IMR-90 (cell line): ENCODE measurements around the gene CCPG1. TPM values are rescaled to one million over a fixed set of nuclear protein-coding genes. Genes with fewer than 3 reads are reported as not detected.

Experiments
- ATAC-seq: fragments of 200-7000 bp; cut with Tn5 transposase; 2 replicates; pipeline ENCODE4 v1.9.1; 2020; ENCODE audit warnings: low read depth, mild to moderate bottlenecking, moderate library complexity
- BruUV-seq: library from RNA; stranded (reverse); fragments of 400-500 nt; replicated peaks from 2 replicates; lab custom pipeline; 2021; lab: Mats Ljungman, UMichigan
- CTCF ChIA-PET: fragments of 300-600 bp; formaldehyde crosslinking; extraction: SDS; loops from one replicate; lab custom pipeline; 2021; ENCODE audit warnings: antibody characterized with exemption; lab: Yijun Ruan, JAX
- POLR2A ChIA-PET: fragments of 300-600 bp; sonication (Branson Sonifier 250); formaldehyde crosslinking; loops from one replicate; lab custom pipeline; 2022; ENCODE audit warnings: antibody characterized with exemption; ENCODE audit not compliant: unreplicated experiment; lab: Charles Lee
- DNase-seq: peaks from one replicate; pipeline ENCODE4 v3.0.0; 2013
- H2AFZ ChIP-seq: replicated peaks from 2 replicates; pipeline ENCODE3; 2013; ENCODE audit warnings: low read length, mild to moderate bottlenecking; ENCODE audit not compliant: poor library complexity
- H2AK5ac ChIP-seq: 2 replicates; pipeline ENCODE4 v1.6.1; 2013; ENCODE audit warnings: low read depth, low read length, inconsistent platforms
- H2AK9ac ChIP-seq: replicated peaks from 2 replicates; pipeline ENCODE3; 2013; ENCODE audit warnings: mild to moderate bottlenecking, low read depth, low read length, moderate library complexity; ENCODE audit not compliant: poor library complexity
- H2BK120ac ChIP-seq: 2 replicates; pipeline ENCODE4 v1.6.1; 2013; ENCODE audit warnings: low read depth, low read length, inconsistent platforms
- H2BK15ac ChIP-seq: 3 replicates; pipeline ENCODE4 v1.6.1; 2013; ENCODE audit warnings: low read depth, low read length, inconsistent platforms
- H2BK20ac ChIP-seq: 2 replicates; pipeline ENCODE4 v1.6.1; 2013; ENCODE audit warnings: low read depth, mild to moderate bottlenecking, inconsistent platforms, low read length, moderate library complexity
- H2BK5ac ChIP-seq: 2 replicates; pipeline ENCODE4 v1.6.1; 2013; ENCODE audit warnings: mild to moderate bottlenecking, low read depth, low read length, inconsistent platforms; ENCODE audit not compliant: poor library complexity, severe bottlenecking
- H3K14ac ChIP-seq: replicated peaks from 2 replicates; pipeline ENCODE4 v1.6.1; 2013; ENCODE audit warnings: low read depth, low read length, inconsistent platforms
- H3K18ac ChIP-seq: 2 replicates; pipeline ENCODE4 v1.6.1; 2013; ENCODE audit warnings: low read depth, low read length, control low read depth
- H3K23ac ChIP-seq: 2 replicates; pipeline ENCODE4 v1.6.1; 2013; ENCODE audit warnings: low read depth, low read length, inconsistent platforms
- H3K27ac ChIP-seq: 2 replicates; pipeline ENCODE4 v1.5.1; 2013; ENCODE audit warnings: mild to moderate bottlenecking, control low read depth, low read length; ENCODE audit not compliant: insufficient read depth
- H3K27me3 ChIP-seq: 2 replicates; pipeline ENCODE4 v1.6.1; 2013; ENCODE audit warnings: low read length; ENCODE audit not compliant: control insufficient read depth, insufficient read depth
- H3K36me3 ChIP-seq: 2 replicates; pipeline ENCODE4 v1.6.1; 2013; ENCODE audit warnings: low read length, mixed read lengths; ENCODE audit not compliant: control insufficient read depth, insufficient read depth
- H3K4ac ChIP-seq: 2 replicates; pipeline ENCODE4 v1.6.1; 2013; ENCODE audit warnings: low read depth, low read length, inconsistent platforms
- H3K4me1 ChIP-seq: 2 replicates; pipeline ENCODE4 v1.6.1; 2013; ENCODE audit warnings: low read length, mixed read lengths; ENCODE audit not compliant: control insufficient read depth, insufficient read depth
- H3K4me2 ChIP-seq: 2 replicates; pipeline ENCODE4 v1.6.1; 2013; ENCODE audit warnings: low read depth, mild to moderate bottlenecking, control low read depth, low read length, moderate library complexity
- H3K4me3 ChIP-seq: 2 replicates; pipeline ENCODE4 v1.5.1; 2013; ENCODE audit warnings: low read depth, mild to moderate bottlenecking, control low read depth, low read length, moderate library complexity; ENCODE audit not compliant: insufficient read depth
- H3K56ac ChIP-seq: 2 replicates; pipeline ENCODE4 v1.6.1; 2013; ENCODE audit warnings: low read length, inconsistent platforms; ENCODE audit not compliant: insufficient read depth; ENCODE audit errors: extremely low read depth
- H3K79me1 ChIP-seq, 2 experiments: 2 replicates each; pipeline ENCODE4 v1.6.1; 2013; ENCODE audit warnings: low read length in 2 of 2, inconsistent platforms in 1 of 2, low read depth in 1 of 2
- H3K9ac ChIP-seq: 2 replicates; pipeline ENCODE4 v1.6.1; 2013; ENCODE audit warnings: low read depth, low read length, control low read depth
- H3K9me1 ChIP-seq: 2 replicates; pipeline ENCODE4 v1.6.1; 2013; ENCODE audit warnings: low read length, inconsistent platforms; ENCODE audit not compliant: insufficient read depth
- H3K9me3 ChIP-seq: 2 replicates; pipeline ENCODE4 v1.6.1; 2013; ENCODE audit warnings: low read length; ENCODE audit not compliant: control insufficient read depth, insufficient read depth
- H4K20me1 ChIP-seq: 2 replicates; pipeline ENCODE4 v1.6.1; 2013; ENCODE audit warnings: low read length, inconsistent platforms; ENCODE audit not compliant: insufficient read depth
- H4K5ac ChIP-seq: 2 replicates; pipeline ENCODE4 v1.6.1; 2013; ENCODE audit warnings: mild to moderate bottlenecking, low read depth, low read length, control low read depth
- H4K8ac ChIP-seq, 2 experiments: 2 replicates each; pipeline ENCODE4 v1.6.1; 2013; ENCODE audit warnings: low read depth in 2 of 2, low read length in 2 of 2, control low read depth in 1 of 2, inconsistent platforms in 1 of 2
- H4K91ac ChIP-seq: 2 replicates; pipeline ENCODE4 v1.6.1; 2013; ENCODE audit warnings: low read depth, low read length, inconsistent platforms; ENCODE audit not compliant: insufficient read depth
- BHLHE40 ChIP-seq: fragments of 150-350 bp; IDR thresholded peaks from 2 replicates; pipeline ENCODE4 v1.6.1; 2016; ENCODE audit warnings: mild to moderate bottlenecking, low read depth, low read length
- CEBPB ChIP-seq: IDR thresholded peaks from 2 replicates; pipeline ENCODE4 v1.6.1; 2012; ENCODE audit warnings: low read depth, low read length, improper control_type of control experiment
- CHD1 ChIP-seq: IDR thresholded peaks from 2 replicates; pipeline ENCODE4 v1.6.1; 2012; ENCODE audit warnings: low read depth, low read length, improper control_type of control experiment
- FOS ChIP-seq: fragments of 150-350 bp; IDR thresholded peaks from 2 replicates; pipeline ENCODE4 v1.6.1; 2016; ENCODE audit warnings: low read depth, low read length
- MAFK ChIP-seq: IDR thresholded peaks from 2 replicates; pipeline ENCODE4 v1.6.1; 2012; ENCODE audit warnings: low read depth, low read length, improper control_type of control experiment
- MAZ ChIP-seq: IDR thresholded peaks from 2 replicates; pipeline ENCODE4 v1.6.1; 2012; ENCODE audit warnings: low read depth, mild to moderate bottlenecking, low read length, improper control_type of control experiment, moderate library complexity, borderline replicate concordance
- MXI1 ChIP-seq: IDR thresholded peaks from 2 replicates; pipeline ENCODE4 v1.6.1; 2012; ENCODE audit warnings: low read depth, mild to moderate bottlenecking, low read length, moderate library complexity, borderline replicate concordance
- NFE2L2 ChIP-seq: fragments of 150-350 bp; IDR thresholded peaks from 2 replicates; pipeline ENCODE4 v1.6.1; 2016; ENCODE audit warnings: low read depth, mild to moderate bottlenecking, low read length
- POLR2A ChIP-seq: IDR thresholded peaks from 2 replicates; pipeline ENCODE4 v1.6.1; 2012; ENCODE audit warnings: mild to moderate bottlenecking, low read depth, low read length
- RAD21 ChIP-seq: IDR thresholded peaks from 2 replicates; pipeline ENCODE4 v1.6.1; 2012; ENCODE audit warnings: low read length, improper control_type of control experiment
- RCOR1 ChIP-seq: IDR thresholded peaks from 2 replicates; pipeline ENCODE4 v1.6.1; 2012; ENCODE audit warnings: mild to moderate bottlenecking, low read length, improper control_type of control experiment; ENCODE audit not compliant: insufficient replicate concordance
- RFX5 ChIP-seq: IDR thresholded peaks from 2 replicates; pipeline ENCODE4 v1.8.0; 2012; ENCODE audit warnings: low read depth, mild to moderate bottlenecking, low read length, moderate library complexity
- SMC3 ChIP-seq: fragments of 150-350 bp; IDR thresholded peaks from 2 replicates; pipeline ENCODE4 v1.6.1; 2016; ENCODE audit warnings: low read depth, mild to moderate bottlenecking, antibody characterized with exemption, low read length, moderate library complexity
- WGBS, 2 experiments: methylation state at CpG; one replicate each; pipeline versions ENCODE4 v1.1.5 to v1.1.7; 2013; ENCODE audit warnings: missing lambda C conversion rate in 2 of 2; ENCODE audit not compliant: insufficient read length in 1 of 2; ENCODE audit errors: extremely low coverage in 2 of 2; 5-methylcytosine and 5-hydroxymethylcytosine counted together
- dilution Hi-C: fragments of 300-500 bp; cut with HindIII; formaldehyde crosslinking; loops from one replicate; pipeline ENCODE4 v1.14.3; 2018; ENCODE audit warnings: low sequenced_read_pairs; ENCODE audit not compliant: unreplicated experiment
- in situ Hi-C: fragments of 300-500 bp; cut with MboI; formaldehyde crosslinking; loops from 3 replicates; pipeline ENCODE4 v1.14.3; 2019; ENCODE audit warnings: low sequenced_read_pairs, inconsistent platforms, mixed read lengths
- intact Hi-C: fragments of 100-400 bp; cut with micrococcal nuclease; formaldehyde crosslinking; loops from 2 replicates; pipeline ENCODE4 v1.10.0; 2022
- polyA plus RNA-seq, 3 experiments: library from polyadenylated mRNA; depleted of rRNA; stranded (reverse); fragments of >200 nt; gene quantifications; 2 replicates each; pipeline ENCODE4 v1.2.3, GENCODE V29; 2012; ENCODE audit warnings: low replicate concordance in 1 of 3
- total RNA-seq: library from RNA; depleted of rRNA; stranded (reverse); fragments of >200 nt; gene quantifications from 2 replicates; pipeline ENCODE4 v1.2.3, GENCODE V29; 2012
- TF ChIP-seq, protein P1 (sequence below): conservative IDR thresholded peaks from 2 replicates; pipeline ENCODE4 v1.5.1; 2012; ENCODE audit warnings: mild to moderate bottlenecking, low read depth, low read length, improper control_type of control experiment
- TF ChIP-seq, protein P2 (sequence below): fragments of 150-350 bp; IDR thresholded peaks from 2 replicates; pipeline ENCODE4 v1.6.1; 2017; ENCODE audit warnings: mild to moderate bottlenecking, antibody characterized with exemption, low read length, low read depth
- TF ChIP-seq, protein P3 (sequence below): fragments of 150-350 bp; IDR thresholded peaks from 2 replicates; pipeline ENCODE4 v1.6.1; 2016; ENCODE audit warnings: low read depth, mild to moderate bottlenecking, low read length, moderate library complexity, borderline replicate concordance

CCPG1 gene
- total and polyA plus RNA-seq, 2 of the 4 experiments (the other 2 are of a cell fraction): 11.4 to 14.3 TPM

DNA sequence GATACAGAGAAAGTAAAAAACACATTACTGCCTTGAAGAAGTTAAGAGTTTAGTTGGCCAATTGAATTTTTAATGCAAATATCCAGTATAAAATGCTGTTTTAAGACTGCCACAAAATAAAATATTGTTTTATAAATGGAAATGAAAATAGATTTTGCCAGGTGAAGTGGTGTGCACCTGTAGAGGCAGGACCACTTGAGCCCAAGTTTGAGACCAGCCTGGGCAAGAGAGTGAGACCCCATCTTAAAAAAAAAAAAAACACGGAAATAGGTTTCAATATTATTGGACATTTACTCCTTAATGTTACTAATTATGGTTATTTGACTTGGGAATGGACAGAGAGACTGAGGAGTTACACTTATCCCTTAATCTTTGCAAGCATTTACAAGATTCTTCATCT is 87.2 kb downstream of the CCPG1 start:
- Histone ChIP-seq H2BK15ac (no peak overlapping the region), H3K36me3 (0 out of 2 replicates have a peak, but pooled peaks cover 1% of the 10 kb centered on the region), H2AFZ (no peak overlapping the region), H3K4me2 (no peak overlapping the region), H2BK120ac (no peak overlapping the region), H3K27me3 (no peaks in the 10 kb centered on the region), H2BK5ac (no peak overlapping the region), H2AK9ac (no peak overlapping the region), H3K9me1 (no peaks in the 10 kb centered on the region), H3K4me3 (no peak overlapping the region), H3K4ac (no peak overlapping the region), H3K14ac (no peak overlapping the region), H3K27ac (no peak overlapping the region), H3K23ac (no peak overlapping the region), H2BK20ac (no peak overlapping the region), H3K79me1 (peaks cover 12 to 34% of the 10 kb centered on the region in 2 experiments), H3K56ac (no peak overlapping the region), H3K4me1 (peaks cover 2% of the 10 kb centered on the region; the same call in 1 of the 2 replicates), H3K18ac (no peak overlapping the region), H4K20me1 (no peaks in the 10 kb centered on the region), H3K9me3 (no peaks in the 10 kb centered on the region), H2AK5ac (no peak overlapping the region), H4K91ac (no peak overlapping the region), H4K5ac (no peak overlapping the region), H3K9ac (no peak overlapping the region), H4K8ac (no peak overlapping the region)
- WGBS, 2 experiments: no CpG with 5 or more reads among the region's 1 CpG
- POLR2A ChIA-PET: no interaction called here
- ATAC-seq (no peak), DNase-seq (no peak)
- in situ Hi-C loops (no loop called here), dilution Hi-C loops (no loop called here), intact Hi-C loops (no loop called here)
- BruUV-seq: no TSS peak
- CTCF ChIA-PET: no interaction called here
- no peak for TF ChIP-seq RCOR1
- no peak for TF ChIP-seq FOS
- TF ChIP-seq, protein P1, sequence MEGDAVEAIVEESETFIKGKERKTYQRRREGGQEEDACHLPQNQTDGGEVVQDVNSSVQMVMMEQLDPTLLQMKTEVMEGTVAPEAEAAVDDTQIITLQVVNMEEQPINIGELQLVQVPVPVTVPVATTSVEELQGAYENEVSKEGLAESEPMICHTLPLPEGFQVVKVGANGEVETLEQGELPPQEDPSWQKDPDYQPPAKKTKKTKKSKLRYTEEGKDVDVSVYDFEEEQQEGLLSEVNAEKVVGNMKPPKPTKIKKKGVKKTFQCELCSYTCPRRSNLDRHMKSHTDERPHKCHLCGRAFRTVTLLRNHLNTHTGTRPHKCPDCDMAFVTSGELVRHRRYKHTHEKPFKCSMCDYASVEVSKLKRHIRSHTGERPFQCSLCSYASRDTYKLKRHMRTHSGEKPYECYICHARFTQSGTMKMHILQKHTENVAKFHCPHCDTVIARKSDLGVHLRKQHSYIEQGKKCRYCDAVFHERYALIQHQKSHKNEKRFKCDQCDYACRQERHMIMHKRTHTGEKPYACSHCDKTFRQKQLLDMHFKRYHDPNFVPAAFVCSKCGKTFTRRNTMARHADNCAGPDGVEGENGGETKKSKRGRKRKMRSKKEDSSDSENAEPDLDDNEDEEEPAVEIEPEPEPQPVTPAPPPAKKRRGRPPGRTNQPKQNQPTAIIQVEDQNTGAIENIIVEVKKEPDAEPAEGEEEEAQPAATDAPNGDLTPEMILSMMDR: no peak
- no peak for TF ChIP-seq RFX5
- no peak for TF ChIP-seq MXI1
- TF ChIP-seq SMC3: no peak
- TF ChIP-seq RAD21: no peak
- TF ChIP-seq BHLHE40: no peak
- TF ChIP-seq, protein P2, sequence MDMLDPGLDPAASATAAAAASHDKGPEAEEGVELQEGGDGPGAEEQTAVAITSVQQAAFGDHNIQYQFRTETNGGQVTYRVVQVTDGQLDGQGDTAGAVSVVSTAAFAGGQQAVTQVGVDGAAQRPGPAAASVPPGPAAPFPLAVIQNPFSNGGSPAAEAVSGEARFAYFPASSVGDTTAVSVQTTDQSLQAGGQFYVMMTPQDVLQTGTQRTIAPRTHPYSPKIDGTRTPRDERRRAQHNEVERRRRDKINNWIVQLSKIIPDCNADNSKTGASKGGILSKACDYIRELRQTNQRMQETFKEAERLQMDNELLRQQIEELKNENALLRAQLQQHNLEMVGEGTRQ: no peak
- no peak for TF ChIP-seq POLR2A
- TF ChIP-seq MAZ: no peak
- no peak for TF ChIP-seq CHD1
- no peak for TF ChIP-seq MAFK
- TF ChIP-seq NFE2L2: no peak
- TF ChIP-seq, protein P3, sequence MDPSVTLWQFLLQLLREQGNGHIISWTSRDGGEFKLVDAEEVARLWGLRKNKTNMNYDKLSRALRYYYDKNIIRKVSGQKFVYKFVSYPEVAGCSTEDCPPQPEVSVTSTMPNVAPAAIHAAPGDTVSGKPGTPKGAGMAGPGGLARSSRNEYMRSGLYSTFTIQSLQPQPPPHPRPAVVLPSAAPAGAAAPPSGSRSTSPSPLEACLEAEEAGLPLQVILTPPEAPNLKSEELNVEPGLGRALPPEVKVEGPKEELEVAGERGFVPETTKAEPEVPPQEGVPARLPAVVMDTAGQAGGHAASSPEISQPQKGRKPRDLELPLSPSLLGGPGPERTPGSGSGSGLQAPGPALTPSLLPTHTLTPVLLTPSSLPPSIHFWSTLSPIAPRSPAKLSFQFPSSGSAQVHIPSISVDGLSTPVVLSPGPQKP: no peak
- TF ChIP-seq CEBPB: no peak
